ENCODE data around the gene DENND4A.

The DENND4A gene

DNA sequence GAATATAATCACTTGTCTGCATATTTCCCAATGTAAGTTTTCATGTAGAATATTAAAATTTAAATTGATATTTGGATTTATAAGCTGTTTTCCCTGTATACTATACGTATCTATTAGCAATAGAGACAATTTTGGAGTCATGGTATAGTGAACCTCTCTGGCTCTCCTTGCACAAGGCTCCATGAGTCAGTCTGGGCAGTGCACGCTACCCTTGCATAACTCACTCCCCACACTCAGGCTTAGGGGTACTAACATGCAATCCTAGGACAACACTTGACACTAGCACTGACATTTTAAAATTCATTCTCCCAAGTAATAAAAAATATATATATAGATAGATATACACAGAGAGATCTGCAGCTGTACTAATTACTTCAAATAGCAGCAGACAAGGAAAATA lies 131.2 kb downstream of the DENND4A start:
- DNase-seq = no peak

GRCh38 chr15:65659502-65660052 lies 132.5 kb downstream of the DENND4A start:
- DNase-seq = no peak

DNA sequence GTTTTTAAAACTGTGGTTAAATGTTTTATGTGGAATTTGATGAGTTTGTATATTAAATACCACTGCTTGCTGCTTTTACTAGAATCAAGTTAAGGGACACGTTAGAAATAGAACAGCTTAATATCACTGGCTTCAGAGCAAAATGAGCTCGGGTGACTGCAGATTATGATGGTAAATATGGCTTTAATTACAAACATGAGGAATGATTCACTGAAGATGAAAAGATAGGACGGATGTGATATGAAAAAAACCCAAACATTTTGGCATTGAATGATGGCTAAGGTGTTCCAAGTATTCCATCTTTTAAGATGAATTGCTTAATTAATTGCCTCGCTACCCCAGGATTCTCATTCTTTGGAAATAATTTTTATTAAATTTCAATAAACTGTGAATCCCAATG lies 136.6 kb downstream of the DENND4A start:
- no peak for DNase-seq

- no peak for DNase-seq
Observed at GRCh38 chr15:65655026-65655425, 137.1 kb downstream of the DENND4A start.

- no peak for DNase-seq
Observed at GRCh38 chr15:65653801-65654521, 138.1 kb downstream of the DENND4A start.

GRCh38 chr15:65653341-65653740 lies 138.8 kb downstream of the DENND4A start:
- no peak for DNase-seq

DNA sequence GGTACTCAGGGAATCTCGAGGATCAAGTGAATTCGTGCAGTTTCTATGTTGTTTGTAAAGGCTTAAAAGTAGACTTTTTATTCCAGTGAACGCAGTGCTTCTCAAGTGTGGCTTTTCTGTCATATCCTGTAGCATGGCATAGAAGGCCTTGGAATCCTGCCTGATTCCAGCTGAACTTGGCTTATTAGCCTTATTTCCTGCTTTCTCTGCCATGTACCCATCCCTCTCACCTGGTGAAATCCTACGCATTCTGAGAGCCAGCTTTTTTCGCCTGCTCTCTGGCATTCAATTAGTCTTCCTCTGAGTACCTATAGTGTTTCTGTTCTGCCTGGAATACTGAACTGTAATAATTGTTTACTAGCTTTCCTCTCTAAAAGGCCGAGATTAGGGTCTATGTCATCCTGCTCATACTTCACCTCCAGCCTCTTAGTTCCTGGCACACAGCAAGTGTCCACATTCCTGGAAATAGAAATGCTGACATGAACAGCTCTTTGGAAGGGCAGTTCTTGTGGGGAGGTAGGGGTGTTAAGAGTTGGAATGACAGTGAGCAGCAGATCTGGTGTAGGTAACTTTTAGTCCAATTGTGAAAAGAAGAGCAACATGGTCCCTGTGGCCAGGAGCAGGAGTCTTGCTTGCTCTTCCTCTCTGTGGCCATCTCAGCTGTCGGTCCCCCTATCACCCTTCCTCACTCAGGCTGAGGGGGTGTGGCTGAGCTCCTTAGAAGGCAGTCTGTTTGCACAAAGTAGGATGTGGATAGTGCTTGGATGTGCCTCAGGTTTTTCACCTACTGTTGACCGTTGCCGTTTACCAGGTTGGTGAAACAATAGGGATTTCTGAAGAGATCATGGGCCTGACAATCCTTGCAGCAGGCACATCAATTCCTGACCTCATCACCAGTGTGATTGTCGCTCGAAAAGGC lies 140.0 kb downstream of the DENND4A start:
- DNase-seq = no peak

DNA sequence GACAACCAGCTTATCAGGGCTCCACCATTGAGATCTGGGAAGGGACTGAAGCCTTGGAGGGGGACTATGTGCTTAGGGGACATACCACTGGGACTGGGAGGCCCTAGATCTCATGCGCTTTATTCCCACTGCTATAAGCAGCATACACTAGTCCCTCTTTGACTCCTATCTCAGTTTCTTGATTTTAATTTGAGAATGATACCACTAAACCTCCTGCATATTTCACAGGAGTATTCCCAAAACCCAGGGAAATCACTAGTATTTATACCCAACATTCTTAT lies 141.1 kb downstream of the DENND4A start:
- no peak for DNase-seq

DNA sequence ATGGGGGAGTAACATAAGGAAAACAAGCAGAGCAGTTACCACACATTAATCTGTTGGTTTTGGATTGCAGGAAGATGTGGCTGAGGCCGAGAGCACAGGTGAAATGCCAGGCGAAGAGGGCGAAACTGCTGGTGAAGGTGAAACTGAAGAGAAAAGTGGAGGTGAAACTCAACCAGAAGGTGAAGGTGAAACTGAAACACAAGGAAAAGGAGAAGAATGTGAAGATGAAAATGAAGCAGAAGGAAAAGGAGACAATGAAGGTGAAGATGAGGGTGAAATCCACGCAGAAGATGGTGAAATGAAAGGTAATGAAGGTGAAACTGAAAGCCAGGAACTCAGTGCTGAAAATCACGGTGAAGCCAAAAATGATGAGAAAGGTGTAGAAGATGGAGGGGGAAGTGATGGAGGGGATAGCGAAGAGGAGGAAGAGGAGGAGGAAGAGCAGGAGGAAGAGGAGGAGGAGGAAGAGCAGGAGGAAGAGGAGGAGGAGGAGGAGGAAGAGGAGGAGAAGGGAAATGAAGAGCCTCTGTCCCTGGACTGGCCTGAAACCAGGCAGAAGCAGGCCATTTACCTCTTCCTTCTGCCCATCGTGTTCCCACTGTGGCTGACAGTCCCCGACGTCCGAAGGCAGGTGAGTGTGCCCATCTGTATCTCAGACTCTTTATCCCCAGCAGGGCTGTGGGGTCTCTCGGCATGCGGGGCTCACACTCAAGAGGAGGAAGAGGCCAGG lies 141.6 kb downstream of the DENND4A start:
- no peak for DNase-seq

GRCh38 chr15:65646486-65646885 lies 145.6 kb downstream of the DENND4A start:
- DNase-seq = no peak

- DNase-seq = no peak
Observed at GRCh38 chr15:65645392-65645791, 146.7 kb downstream of the DENND4A start.

- no peak for DNase-seq
Observed at GRCh38 chr15:65644282-65644681, 147.8 kb downstream of the DENND4A start.

DNA sequence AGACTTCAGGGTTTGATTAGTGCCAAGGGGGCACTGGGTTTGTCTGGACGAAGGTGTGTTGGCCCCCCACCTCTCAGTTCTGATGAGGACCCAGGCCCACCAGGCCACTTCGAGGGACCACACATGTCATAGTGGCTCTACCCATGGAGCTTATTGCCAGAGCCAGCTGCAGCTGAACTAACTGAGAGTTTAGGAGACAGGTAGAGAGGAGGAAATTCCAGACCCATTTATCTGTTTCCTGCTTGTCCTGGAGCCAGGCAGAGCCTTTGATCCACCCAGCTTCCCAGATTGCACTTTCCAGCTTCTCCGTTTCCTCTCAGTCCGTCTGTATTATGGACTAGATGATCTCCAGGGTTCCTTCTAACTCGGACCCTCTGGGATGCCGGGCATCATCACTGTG lies 149.5 kb downstream of the DENND4A start:
- no peak for DNase-seq

- no peak for DNase-seq
Observed at GRCh38 chr15:65641768-65642475, 150.2 kb downstream of the DENND4A start.

DNA sequence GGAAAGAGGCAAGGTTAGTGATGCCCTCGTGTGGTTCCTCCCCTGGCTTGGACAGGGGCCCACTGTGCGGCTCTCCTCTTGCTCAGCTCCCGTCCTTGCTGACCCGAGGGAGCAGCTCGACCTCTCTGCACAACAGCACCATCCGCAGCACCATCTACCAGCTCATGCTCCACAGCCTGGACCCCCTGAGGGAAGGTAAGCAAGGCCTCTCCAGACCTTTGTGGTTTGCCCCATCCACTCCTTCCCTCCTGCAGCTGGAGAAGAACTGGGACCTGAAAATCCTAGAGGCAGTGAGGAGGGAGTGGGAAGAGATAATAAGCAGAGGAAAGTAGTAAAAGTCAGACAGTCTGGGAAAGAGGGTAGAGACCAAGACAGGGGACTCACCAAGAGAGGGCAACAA lies 152.6 kb downstream of the DENND4A start:
- no peak for DNase-seq

- DNase-seq = peak; percentile 46 to 80
Observed at GRCh38 chr15:65638681-65639089, 153.4 kb downstream of the DENND4A start.

- DNase-seq = no peak
Observed at GRCh38 chr15:65638109-65638508, 154.0 kb downstream of the DENND4A start.

DNA sequence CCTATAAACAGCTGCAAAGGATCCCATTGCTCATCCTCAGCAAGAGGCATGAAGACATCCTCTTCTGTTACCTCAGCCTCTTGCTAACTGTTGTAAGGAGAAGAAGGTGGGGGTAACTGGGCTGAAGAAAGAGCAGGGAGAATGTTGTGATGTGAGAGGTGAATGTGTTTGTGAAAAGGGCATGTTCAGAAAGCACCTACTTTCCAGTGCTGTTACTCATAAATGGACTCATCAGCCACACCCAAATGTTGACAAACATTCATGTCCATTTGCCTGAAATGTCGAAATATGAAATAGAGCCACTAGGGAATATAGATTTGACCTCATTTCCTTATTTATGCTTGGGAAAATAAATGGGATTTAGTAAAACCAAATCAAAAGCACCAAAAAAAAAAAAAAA lies 157.7 kb downstream of the DENND4A start:
- no peak for DNase-seq

DNA sequence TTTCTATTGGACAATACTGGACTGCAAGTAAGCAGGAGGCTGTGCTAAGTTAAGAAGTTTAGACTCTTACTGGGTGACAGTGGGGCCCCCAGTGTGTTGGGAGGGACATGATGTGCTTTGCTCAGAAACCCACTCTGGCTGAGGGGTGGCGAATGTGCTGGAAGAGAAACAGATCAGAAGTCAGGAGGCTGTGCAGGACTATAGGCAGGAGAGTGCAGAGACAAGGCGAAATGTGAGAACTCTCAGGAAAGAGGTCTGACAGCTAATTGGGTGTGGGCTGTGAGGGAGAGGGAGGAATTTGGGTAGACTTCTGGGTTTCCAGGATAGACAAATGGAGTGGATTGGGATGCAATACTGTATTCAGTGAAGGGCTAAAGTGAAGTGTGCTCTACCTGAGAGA lies 158.3 kb downstream of the DENND4A start:
- DNase-seq = no peak

DNA sequence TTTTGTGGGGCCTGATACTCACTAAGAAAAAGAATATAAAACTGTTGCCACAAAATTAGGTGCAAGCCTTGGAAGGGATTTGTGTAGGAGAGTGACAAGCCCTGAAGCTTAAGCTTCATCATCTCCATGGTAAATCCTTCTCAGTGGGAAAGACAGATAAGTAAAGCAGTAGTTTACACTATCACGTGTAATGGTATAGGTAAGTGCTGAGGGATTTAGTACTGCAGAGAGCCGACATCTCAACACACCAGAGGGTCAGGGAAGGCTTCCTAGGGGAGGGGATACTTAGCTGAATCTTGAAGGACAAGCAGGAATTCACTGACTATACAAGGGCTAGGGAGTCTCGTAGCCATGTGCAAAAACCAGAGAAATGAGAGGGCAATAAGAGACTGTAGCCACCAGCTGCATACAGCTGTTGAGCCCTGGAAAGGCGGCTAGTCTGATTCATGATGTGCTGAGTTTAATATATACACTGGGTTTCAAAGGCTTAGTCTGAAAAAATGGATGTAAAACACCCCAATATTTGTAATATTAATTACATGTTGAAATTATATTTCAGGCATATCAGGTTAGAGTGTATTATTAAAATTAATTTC lies 159.2 kb downstream of the DENND4A start:
- no peak for DNase-seq

DNA sequence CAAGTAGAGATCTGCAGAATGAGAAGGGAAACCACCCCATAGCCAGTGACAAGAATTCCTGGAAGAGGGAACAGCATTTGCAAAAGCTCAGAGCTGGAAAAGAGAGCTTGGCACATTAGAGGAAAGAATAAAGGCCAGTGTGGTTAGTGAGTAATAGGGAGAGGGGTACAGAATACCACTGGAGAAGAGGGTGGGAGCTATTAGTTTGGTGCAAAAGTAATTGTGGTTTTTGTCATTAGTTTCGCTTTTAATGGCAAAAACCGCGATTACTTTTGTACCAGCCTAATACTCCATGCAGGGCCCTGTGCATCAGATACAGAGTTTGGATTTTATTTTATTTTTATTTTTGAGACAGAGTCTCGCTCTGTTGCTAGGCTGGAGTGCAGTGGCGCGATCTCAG lies 160.6 kb downstream of the DENND4A start:
- peak in 1 of 2 donors; percentile 19 for DNase-seq

DNA sequence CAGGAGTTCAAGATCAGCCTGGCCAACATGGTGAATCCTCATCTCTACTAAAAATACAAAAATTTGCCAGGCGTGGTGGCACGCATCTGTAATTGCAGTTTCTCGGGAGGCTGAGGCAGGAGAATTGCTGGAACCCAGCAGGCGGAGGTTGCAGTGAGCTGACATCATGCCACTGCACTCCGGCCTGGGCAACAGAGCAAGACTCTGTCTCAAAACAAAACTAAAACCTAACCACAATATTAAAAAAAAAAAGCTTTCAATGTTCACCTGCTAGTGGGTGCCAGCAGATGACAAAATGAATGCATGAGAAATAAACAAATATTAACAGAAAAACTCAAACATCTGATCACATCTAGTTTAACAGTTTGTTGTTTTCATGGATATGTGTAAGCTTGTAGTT lies 161.3 kb downstream of the DENND4A start:
- no peak for DNase-seq
